GM18511 (cell line): ENCODE measurements around the gene TRMT10C.
"Not testable (repeated sequence)": the region's sequence is repeated elsewhere in the genome, so short reads cannot be mapped to it uniquely, and the experiment has no call there.

Source experiments
- ATAC-seq: cut with Tn5 transposase; IDR thresholded peaks from one replicate; pipeline ENCODE4 v1.9.1; 2021; ENCODE audit warnings: mild to moderate bottlenecking, moderate library complexity; ENCODE audit not compliant: unreplicated experiment

TRMT10C gene

DNA sequence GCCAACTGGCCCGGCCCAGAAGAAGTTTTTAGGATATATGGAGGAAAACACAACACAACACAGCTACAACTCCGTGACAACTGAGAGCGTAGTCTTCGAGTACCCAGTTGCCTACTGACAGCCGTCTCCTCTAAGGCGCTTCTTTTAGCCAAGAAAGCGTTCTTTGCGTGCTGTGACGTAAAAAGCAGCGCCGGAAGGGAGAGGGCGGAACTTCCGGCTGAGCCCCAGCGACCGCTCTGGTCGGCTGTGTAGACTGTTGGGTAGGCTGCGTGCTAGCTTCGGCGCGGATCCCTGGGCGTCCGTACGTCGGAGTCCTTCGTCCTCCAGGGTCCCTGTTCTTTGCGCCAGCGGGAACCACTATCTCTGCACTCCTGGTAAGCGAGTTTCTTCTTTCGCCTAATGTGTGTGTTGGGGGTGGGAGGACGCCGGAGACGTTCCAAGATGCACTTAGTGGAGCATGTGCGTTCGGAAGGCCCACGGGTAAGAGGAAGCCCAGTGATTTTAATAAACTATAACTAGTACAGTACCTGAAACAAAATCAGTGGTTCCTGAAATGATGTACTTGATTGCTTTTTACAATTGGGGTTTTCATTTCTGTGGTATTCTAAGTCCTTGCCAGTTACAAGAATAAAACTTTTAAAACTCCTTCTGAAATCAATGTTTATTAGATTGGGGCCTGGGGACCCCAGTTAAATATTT, at the start of gene TRMT10C:
TRMT10C (plus strand) TSS at position 239 of the 699 bp plus-strand sequence. CDS start 2,914 bp downstream, outside the sequence.
- ATAC-seq = peak; percentile 100

DNA sequence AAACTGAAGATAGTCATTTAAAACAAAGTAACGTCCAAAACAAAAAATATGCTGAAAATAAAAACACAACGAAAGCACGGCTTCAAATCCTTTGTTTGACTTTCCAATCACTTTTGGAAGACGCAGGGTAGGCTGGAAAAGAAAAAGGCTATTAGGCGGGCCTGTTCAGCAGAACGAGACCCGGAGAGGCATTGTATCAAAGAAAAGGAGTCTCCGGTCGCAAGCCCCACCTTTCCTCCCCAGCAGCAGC, 49.3 kb upstream of the TRMT10C start:
- peak; percentile 51 for ATAC-seq

DNA sequence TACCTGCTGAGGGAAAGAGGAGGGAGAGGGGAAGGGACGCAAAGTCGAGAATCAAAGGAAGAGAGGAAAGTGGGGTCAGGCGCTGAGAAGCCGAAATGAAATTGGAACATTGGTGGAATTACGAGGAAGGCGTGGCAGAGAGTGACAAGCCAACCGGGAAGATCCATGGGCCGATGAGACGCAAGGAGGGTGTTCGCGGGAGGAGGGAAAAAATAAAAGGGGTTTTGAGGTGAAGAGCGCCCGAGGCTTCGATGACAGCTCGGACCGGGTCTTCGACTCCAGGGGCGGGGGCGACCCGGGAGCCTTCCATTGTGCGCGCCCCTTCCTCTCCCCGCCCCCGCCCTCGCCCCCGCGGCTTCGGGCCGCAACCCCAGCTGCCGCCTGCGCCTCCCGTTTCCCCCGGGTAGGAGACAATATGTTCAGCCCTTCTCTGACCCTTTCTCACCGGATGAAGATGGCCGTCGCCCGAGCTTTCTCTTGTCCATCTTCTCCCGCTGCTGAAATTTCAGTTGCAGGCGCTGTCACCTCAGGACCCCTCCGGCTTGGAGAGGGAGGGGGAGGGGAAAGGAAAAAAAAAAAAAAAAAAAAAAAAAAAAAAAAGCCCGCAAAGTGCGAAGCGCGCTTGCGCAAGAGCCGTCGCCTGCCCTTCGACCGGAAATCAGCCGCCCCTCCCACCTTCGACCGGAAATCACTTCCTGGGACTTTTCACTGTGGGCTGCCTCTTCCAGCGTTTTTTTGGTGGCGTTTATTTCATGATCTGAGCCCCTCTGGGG, 48.8 kb upstream of the TRMT10C start, which contains the start of gene SENP7:
SENP7 (minus strand) TSS at position 567 of the 773 bp plus-strand sequence; CDS start at position 485, 82 bp downstream.
- peak; percentile 71 for ATAC-seq

DNA sequence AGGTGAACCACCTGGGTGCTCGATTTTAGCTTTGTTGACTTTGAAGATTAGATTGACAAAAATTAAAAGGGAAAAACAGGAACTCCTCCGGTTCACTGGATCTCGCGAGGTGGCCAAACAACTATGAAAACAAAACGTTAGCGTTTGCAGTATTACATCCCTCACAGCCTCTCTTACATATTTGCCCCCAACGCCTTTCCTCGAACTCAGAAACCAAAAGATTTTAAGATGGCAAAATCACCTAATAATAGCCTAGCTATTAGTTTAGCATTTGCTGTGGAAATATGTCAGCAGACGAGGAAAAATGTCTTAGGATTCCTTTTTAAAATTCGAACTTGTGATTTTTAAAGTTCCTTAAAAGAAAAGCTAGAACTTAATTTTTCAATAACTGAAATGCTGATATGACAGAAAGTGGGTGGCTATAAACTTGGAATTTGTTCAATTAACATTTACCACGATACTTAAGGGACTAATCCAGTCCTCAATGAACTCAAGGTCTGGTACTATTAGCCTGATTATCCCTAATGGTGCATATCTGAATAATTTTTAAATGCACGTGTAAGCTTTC, 48.2 kb upstream of the TRMT10C start:
- peak; percentile 43 for ATAC-seq

DNA sequence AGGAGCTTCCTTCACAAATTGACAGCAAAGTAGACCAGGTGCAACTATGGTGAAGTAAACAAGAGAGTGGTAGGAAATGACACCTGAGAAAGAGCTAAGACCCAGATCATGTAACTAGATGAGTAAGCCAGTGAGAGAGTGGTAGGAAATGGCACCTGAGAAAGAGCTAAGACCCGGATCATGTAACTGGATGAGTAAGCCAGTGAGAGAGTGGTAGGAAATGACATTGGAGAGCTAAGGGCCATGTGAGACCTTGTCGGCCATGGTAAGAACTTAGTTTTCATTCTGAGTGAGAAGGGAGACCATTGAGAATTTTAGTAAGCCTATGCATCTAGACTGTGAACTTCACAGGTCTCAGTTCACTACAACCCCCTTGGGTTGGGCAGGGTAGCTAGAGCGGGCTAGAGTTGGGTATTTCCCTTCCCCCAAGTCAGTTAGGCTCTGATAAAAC, 43.2 kb upstream of the TRMT10C start:
- peak; percentile 98 for ATAC-seq

DNA sequence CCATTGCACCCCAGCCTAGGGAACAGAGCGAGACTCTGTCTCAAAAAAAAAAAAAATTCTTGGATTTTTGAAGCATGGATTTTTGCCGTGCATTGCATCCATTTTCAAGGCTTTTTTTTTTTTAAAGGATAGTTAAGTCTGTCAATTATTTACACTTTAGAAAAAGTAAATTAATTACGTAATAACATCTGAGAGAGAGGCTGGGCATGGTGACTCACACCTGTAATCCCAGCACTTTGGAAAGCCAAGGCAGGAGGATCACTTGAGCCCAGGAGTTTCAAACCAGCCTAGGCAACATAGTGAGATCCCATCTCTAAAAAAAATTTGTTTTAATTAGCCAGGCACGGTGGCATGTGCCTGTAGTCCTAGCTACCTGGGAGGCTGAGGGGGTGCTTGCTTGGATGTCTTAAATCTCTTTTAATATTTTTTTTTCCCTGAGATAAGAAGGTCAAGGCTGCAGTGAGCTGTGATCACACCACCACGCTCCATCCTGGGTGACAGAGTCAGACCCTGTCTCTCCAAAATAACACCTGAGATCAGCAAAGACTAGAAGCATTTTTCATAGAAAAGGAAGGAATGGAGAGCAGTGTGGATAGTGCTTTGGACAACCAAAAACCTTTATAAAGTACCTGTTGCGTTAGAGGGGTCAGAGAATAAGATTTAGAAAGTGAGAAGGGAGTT, 41.8 kb upstream of the TRMT10C start:
- no peak for ATAC-seq

DNA sequence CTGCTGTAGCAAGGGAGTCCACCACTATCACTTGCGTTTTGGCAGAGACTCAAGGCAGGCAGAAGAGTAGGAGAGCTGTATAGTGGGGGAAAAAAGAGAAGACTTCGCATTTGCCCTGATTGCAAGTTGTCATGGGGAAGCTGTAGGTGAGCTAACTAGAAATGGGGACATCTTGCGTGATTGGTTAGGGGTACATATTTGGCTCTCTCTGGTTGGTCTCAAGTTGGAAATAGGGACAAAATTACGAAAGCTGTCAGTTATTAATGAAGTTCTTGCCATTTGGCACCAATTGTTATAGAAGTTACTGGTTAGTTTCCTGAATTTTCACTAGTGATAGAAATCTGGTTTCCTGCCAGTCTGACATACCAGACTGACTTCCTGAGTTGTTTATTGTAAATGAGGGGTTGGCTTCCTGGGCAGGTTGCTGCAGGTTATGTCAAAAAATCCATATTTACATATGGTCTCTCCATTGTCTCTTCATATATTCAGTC, 40.4 kb upstream of the TRMT10C start:
- ATAC-seq = no peak

DNA sequence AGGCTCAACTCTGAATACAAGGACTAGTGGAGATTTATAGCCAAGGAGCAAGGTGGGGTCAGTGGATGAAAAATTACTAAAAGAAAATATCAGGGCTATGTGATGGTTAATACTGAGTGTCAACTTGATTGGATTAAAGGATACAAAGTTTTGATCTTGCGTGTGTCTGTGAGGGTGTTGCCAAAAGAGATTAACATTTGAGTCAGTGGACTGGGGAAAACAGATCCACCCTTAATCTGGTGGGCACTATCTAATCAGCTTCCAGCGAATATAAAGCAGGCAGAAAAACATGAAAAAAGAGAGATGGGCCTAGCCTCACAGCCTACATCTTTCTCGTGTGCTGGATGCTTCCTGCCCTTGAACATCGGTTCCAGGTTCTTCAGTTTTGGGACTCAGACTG, 34.2 kb upstream of the TRMT10C start:
- no peak for ATAC-seq

DNA sequence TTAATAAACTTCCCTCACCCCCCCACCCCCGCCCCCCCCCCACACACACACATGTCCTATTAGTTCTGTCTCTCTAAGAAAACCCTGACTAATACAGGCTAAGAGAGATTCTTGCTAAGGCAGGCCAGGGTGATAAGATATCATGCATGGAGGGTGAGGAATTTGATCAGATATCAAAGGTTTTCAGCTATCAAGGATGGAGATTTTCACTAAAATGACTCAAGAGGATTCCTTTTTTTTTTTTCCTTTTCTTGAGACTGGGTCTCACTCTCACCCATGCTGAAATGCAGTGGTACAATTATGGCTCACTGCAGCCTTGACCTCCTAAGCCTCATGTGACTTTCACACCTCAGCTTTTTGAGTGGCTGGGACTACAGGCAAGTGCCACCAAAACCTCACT, 33.8 kb upstream of the TRMT10C start:
- ATAC-seq = no peak

DNA sequence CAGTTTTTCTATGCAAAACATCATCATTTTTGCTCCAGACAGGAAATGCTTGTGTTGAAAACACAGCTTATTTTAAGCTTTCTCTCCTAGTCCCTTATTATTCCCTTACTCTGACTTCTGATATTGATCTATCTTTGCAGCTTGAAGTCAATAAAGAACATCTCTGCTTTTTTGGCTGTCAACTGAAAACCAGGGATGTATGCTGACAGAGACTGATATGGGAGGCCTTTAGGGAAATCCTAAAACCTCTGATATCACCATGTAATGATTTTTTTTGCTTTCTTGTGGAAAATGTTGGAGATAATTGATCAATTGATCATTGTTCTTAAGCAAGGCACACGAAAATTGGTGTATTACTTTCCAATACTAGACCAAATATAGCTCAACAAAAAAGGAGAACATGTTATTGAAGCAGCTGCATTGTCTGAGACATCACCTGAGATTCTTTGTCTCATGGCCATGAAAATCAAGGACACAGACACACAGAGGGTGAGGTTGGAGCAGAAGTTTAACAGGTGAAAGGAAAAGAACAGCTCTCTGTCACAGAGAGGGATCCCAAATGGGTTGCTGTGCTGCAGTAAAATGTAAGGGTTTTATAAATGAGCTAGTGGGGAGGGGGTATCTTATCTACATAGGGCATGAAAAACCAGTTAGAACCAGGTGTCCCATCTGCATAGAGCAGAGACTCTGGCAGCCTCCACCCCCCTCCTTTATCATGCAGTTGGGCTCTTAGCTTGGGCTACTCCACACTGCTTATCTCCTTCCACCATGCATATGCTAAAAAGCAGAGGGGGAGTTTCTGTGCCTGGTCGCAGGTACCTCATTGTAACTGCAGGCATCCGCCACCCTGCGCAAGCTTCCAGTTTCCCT, 31.6 kb upstream of the TRMT10C start:
- ATAC-seq = no peak

DNA sequence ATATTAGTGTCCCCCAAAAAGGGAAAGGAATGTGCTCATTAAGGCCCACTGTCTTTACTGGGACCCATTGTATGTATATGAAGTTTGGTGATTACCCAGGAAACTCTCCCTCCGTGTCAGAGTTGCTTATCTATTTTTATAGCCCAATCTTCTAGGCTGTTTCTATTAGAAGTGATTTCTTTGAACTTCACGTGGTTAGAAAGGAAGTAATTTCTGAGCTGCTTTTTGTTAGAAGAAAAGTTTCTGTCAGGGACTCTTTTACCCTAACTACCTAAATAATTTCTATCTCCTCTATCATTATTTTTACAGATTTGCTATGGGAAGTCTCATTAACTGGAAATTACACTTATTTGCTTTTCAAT, 31.0 kb upstream of the TRMT10C start:
- no peak for ATAC-seq

DNA sequence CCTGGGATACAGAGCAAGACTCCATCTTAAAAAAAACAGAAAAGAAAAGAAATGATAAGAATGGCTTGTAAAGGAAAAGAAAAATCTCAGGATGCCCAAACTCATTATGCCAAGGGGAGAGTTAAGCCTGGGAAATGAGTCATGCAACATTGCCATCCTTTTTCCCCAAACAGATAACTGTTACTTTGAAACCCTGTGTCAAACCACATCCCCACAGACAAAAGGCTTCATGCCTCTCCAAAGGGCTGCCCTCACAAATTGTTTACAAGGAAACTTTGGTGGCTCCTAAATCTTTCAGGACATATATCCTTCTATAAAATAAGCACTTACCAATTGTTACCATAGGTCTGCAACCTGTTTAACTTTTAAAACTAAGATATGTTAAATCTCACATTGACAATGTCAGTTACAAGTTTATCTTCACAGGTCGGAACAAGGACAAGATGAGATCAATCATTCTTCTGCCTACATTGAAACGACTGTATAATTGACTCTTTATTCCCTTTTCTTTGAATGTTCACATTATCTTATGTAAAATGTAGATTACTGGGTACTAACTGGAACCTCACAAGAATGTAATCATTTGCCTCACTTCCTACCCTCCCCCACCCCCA, 30.1 kb upstream of the TRMT10C start:
- ATAC-seq = no peak

DNA sequence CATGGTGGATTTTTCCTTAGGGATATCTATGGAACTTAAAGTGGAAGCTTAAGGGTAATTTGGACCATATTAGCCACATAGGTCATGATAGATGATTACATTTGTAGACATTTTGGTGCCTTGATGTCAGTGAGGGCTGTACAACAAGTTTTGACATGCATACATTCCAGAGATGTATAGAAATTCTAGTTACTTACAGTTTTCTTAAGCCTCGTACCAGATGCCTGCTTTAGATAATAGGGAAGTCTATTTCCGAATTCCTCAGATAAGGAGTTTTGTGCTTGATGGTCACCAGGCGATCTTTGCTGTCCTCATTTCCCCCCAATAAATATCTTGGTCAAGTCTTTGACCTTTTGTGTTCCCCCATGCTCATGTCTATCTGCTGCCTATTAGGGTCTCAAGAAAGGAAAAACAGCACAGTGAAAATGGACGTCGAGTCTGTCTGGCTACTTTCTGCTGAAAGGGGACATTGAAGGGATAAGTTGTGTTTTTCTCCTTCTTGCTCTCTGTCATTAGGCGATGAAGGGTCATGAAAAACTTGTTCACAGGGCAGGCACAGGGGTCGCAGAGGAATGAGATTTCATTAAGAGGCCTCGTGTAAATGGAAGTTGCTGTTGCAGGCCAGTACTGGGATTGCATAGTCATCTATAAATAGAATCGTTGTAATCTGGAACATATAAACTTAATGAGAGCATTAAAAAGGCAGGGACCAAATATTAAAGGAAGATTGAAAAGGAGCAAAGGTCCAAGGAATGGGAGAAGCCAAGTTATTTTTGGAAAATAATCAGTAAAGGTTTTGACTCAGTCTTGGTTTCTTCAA, 28.7 kb upstream of the TRMT10C start:
- no peak for ATAC-seq

DNA sequence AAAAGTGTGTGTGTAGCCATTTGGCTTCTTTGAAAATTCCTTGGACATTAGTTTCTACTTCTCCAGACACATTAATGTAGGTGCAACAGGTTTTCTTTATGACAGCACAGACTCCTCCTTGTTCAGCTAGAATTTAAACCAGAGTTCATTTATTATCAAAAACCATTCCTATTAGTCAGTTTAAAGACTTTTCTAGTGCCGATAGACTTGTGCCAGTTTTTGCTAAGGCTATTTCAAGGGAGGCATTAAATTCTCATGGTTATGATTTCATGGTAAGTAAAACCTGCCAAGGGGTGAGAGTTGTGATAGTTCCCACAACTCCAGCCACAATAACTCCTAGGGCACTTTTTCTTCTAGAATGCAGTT, 28.1 kb upstream of the TRMT10C start:
- ATAC-seq = no peak

DNA sequence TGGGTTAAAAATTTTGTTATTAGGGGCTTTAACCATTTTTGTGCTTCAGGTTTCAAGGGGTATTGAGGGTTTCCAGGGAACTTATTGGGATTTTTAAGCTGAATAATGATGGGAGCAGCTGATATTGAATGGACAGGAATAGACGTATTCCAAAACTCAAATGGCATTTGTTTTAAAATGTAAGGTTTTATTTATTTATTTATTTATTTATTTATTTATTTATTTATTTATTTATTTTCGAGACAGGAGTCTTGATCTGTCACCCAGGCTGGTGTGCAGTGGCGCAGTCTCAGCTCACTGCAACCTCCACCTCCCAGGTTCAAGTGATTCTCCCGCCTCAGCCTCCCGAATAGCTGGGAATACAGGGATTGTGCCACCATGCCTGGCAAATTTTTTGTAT, 26.4 kb upstream of the TRMT10C start:
- no peak for ATAC-seq

DNA sequence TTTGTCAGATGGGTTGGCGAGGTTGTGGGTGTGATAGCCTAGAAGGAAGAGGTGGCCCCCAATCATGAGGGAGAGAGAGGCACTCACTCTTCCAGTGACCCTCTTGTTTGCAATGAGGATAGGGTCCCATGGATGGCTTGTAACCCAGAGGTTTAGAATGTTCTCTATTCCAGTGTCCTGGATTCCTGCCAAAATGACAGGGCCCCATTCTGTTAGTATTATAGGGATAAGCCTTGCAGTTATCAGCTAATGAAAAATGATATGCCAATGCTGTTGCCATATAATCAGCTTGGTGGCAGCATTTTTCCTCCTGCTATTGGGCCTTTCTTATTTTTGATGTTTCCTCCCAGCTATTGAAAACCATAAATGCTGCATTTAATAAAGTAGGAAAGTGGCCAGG, 25.4 kb upstream of the TRMT10C start:
- ATAC-seq = no peak

DNA sequence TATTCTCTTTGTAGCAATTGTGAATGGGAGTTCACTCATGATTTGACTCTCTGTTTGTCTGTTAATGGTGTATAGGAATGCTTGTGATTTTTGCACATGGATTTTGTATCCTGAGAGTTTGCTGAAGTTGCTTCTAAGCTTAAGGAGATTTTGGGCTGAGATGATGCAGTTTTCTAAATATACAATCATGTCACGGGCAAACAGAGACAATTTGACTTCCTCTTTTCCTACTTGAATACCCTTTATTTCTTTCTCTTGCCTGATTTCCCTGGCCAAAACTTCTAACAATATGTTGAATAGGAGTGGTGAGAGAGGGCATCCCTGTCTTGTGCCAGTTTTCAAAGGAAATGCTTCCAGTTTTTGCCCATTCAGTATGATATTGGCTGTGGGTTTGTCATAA, 24.7 kb upstream of the TRMT10C start:
- ATAC-seq = not testable (repeated sequence)

DNA sequence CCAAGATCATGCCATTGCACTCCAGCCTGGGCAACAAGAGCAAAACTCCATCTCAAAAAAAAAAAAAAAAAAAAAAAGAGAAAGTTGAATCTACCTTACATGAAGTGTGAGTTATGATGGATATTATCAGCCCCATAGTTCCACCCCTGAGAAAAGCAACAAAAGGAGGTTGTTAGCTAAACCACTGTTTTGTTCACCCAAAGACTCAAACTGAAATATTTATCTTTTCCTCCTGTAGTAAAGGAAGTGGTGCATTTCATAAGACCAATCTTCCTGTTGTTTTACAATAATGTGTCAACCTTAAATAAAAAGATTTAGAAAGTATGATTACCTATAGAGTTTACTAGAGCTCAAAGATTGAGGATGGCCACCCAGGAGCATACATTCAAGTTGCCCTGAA, 18.7 kb upstream of the TRMT10C start:
- no peak for ATAC-seq

DNA sequence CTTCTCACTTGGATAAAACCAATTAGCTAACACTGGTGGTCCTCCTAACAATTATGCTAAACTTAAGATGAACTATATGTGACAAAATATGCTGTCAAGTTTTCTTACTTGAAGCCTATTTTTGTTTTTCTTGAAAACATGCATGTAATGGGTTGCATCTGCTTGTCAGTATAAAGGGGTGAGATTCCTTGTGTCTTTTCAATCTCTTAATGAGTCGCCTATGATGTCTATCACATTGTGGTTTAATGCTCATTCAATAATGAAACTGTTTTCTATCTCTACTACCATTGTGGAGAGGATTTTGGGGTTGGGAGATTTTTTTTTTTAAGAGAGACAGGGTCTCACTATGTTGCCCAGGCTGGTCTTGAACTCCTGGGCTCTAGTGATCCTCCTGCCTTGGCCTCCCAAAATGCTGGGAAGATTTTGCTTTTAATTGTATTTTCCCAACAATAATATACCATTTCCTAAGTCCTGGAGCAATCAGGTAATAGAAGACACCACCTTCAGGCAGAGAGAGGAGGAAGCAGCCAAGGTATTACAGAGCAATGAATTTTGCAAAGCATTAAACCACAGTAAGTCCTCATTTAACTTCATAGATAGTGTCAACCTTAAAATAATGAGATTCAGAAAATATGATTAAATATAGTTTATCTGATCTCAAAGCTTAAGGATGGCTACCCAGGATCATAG, 17.4 kb upstream of the TRMT10C start:
- no peak for ATAC-seq
